Gastroesophageal sphincter (tissue), 4 donors: ENCODE data around the gene SETD7. TPM values are rescaled to one million over a fixed set of nuclear protein-coding genes. Genes with fewer than 3 reads are reported as not detected.

Experiments used
- ATAC-seq: fragments of 150-250 bp; one replicate; pipeline ENCODE4 v1.9.1; 2016; ENCODE audit warnings: mild to moderate bottlenecking, moderate library complexity
- H3K27ac ChIP-seq, 4 donors: fragments of 200-600 bp; sonication (generic) in 3 of 4; 1 replicate in 3 of 4; 2 replicates in 1 of 4; pipeline ENCODE4 v1.5.1; 2016 to 2019
- H3K27me3 ChIP-seq: fragments of 200-600 bp; sonication (generic); one replicate; pipeline ENCODE4 v1.5.1; 2019
- H3K36me3 ChIP-seq, 2 donors: fragments of 200-600 bp; sonication (generic); one replicate each; pipeline ENCODE4 v1.5.1; 2019; ENCODE audit warnings: control low read depth in 1 of 2
- H3K4me1 ChIP-seq, 3 donors: fragments of 200-600 bp; sonication (generic); 1 replicate in 2 of 3; 2 replicates in 1 of 3; pipeline ENCODE4 v1.5.1; 2016 to 2019; ENCODE audit warnings: control low read depth in 2 of 3
- H3K4me3 ChIP-seq, 2 donors: fragments of 200-600 bp; sonication (generic); one replicate each; pipeline ENCODE4 v1.5.1; 2019; ENCODE audit warnings: mild to moderate bottlenecking in 1 of 2, moderate library complexity in 1 of 2
- H3K9me3 ChIP-seq, 3 donors: fragments of 200-600 bp; sonication (generic); one replicate each; pipeline ENCODE4 v1.5.1; 2017 to 2019; ENCODE audit warnings: control low read depth in 2 of 3
- CTCF ChIP-seq, 4 experiments: fragments of 200-600 bp in 2 of 4; fragments of 450-650 bp in 2 of 4; sonication (generic) in 1 of 4; IDR thresholded peaks; one replicate each; pipeline ENCODE4 v1.5.1; 2017 to 2019; ENCODE audit warnings: antibody characterized with exemption in 4 of 4, mild to moderate bottlenecking in 2 of 4, moderate library complexity in 2 of 4
- EP300 ChIP-seq: sonication (generic); formaldehyde crosslinking; IDR thresholded peaks from one replicate; pipeline ENCODE4 v1.6.1; 2017; ENCODE audit warnings: antibody characterized with exemption, mild to moderate bottlenecking
- POLR2A ChIP-seq, 2 donors: fragments of 450-650 bp; IDR thresholded peaks; one replicate each; pipeline ENCODE4 v1.6.1; 2017; ENCODE audit warnings: antibody characterized with exemption in 2 of 2, mild to moderate bottlenecking in 2 of 2, moderate library complexity in 1 of 2
- POLR2AphosphoS5 ChIP-seq: sonication (generic); formaldehyde crosslinking; IDR thresholded peaks from one replicate; pipeline ENCODE4 v1.6.1; 2017; ENCODE audit warnings: antibody characterized with exemption
- WGBS, 2 donors: methylation state at CpG; one replicate each; pipeline ENCODE4 v1.1.5; 2018; ENCODE audit warnings: low coverage in 1 of 2; 5-methylcytosine and 5-hydroxymethylcytosine counted together
- total RNA-seq, 4 donors: library from RNA; depleted of rRNA; stranded (reverse); fragments of >200 nt; gene quantifications; one replicate each; pipeline ENCODE4 v1.1.0, GENCODE V29; 2016

SETD7 gene
- total RNA-seq, 4 donors from 2014 or later = 72.7 to 92.2 (median 88.3) TPM

GRCh38 chr4:139476363-139476762 is 79.7 kb downstream of the SETD7 start:
- no peak for TF ChIP-seq CTCF (IDR thresholded peaks at IDR 0.05)
- TF ChIP-seq EP300 = no peak
- TF ChIP-seq POLR2AphosphoS5 = no peak
- no peak for TF ChIP-seq POLR2A (IDR thresholded peaks at IDR 0.05)
- Histone ChIP-seq H3K9me3 (no peaks in the 10 kb centered on the region), H3K27ac (no peak overlapping the region), H3K36me3 (peaks cover 0 to 21% of the 10 kb centered on the region in 2 donors), H3K4me1 (peaks cover 0 to 7% (median 0%) of the 10 kb centered on the region in 3 donors), H3K27me3 (no peaks in the 10 kb centered on the region), H3K4me3 (no peak overlapping the region)
- no peak for ATAC-seq
- WGBS, 2 donors = 91 to 93% methylated on average over 4 of the region's 4 CpGs

- no peak for TF ChIP-seq POLR2AphosphoS5
- Histone ChIP-seq H3K27ac (no peak overlapping the region), H3K4me1 (peaks cover 0 to 14% (median 0%) of the 10 kb centered on the region in 3 donors), H3K36me3 (peaks cover 0 to 21% of the 10 kb centered on the region in 2 donors), H3K27me3 (no peaks in the 10 kb centered on the region), H3K9me3 (no peaks in the 10 kb centered on the region), H3K4me3 (no peak overlapping the region)
- ATAC-seq = no peak
- WGBS, 2 donors = 63 to 71% methylated on average over 2 to 3 of the region's 3 CpGs
Measured at GRCh38 chr4:139472852-139473251, 83.2 kb downstream of the SETD7 start.

GRCh38 chr4:139470997-139471665 is 84.9 kb downstream of the SETD7 start:
- H3K4me3 ChIP-seq = no peak overlapping the region
- WGBS, 2 donors = 93% methylated on average over 4 of the region's 6 CpGs; no CpG with 5 or more reads in 1 of the 2 donors
- TF ChIP-seq EP300 (no peak), CTCF (IDR thresholded peaks at IDR 0.05) (no peak), POLR2AphosphoS5 (no peak), POLR2A (IDR thresholded peaks at IDR 0.05) (no peak)
- no peaks in the 10 kb centered on the region for H3K9me3 ChIP-seq
- H3K27ac ChIP-seq = no peak overlapping the region
- no peak for ATAC-seq
- H3K27me3 ChIP-seq = no peaks in the 10 kb centered on the region
- peaks cover 0 to 10% (median 0%) of the 10 kb centered on the region in 3 donors for H3K4me1 ChIP-seq
- peaks cover 0 to 21% of the 10 kb centered on the region in 2 donors for H3K36me3 ChIP-seq

GRCh38 chr4:139470295-139470694 is 85.7 kb downstream of the SETD7 start:
- no peaks in the 10 kb centered on the region for H3K27me3 ChIP-seq
- ATAC-seq = no peak

GRCh38 chr4:139469869-139470268 is 86.2 kb downstream of the SETD7 start:
- no peak overlapping the region for H3K27ac ChIP-seq
- no peaks in the 10 kb centered on the region for H3K27me3 ChIP-seq
- H3K9me3 ChIP-seq = no peaks in the 10 kb centered on the region
- H3K36me3 ChIP-seq = peaks cover 0 to 21% of the 10 kb centered on the region in 2 donors
- 80 to 100% methylated on average over 1 of the region's 1 CpG for WGBS, 2 donors
- no peak for ATAC-seq
- H3K4me1 ChIP-seq = peaks cover 0 to 10% (median 0%) of the 10 kb centered on the region in 3 donors
- H3K4me3 ChIP-seq = no peak overlapping the region
- TF ChIP-seq EP300 (no peak), POLR2A (IDR thresholded peaks at IDR 0.05) (no peak), POLR2AphosphoS5 (no peak), CTCF (IDR thresholded peaks at IDR 0.05) (no peak)

More at GRCh38 chr4:139470295-139470694, 85.7 kb downstream of the SETD7 start:
- Histone ChIP-seq H3K27ac (no peak overlapping the region), H3K4me3 (no peak overlapping the region), H3K36me3 (peaks cover 0 to 21% of the 10 kb centered on the region in 2 donors), H3K9me3 (no peaks in the 10 kb centered on the region), H3K4me1 (peaks cover 0 to 10% (median 0%) of the 10 kb centered on the region in 3 donors)
- TF ChIP-seq CTCF (IDR thresholded peaks at IDR 0.05) (no peak), POLR2AphosphoS5 (no peak), POLR2A (IDR thresholded peaks at IDR 0.05) (no peak), EP300 (no peak)
